Astrocyte (in vitro differentiated cells and primary cell): ENCODE measurements around the gene KMT2A. TPM values are rescaled to one million over a fixed set of nuclear protein-coding genes. Genes with fewer than 3 reads are reported as not detected.

Experiments
- DNase-seq: peaks from one replicate; pipeline ENCODE4 v3.0.0-alpha.2; 2010; ENCODE audit warnings: low read depth
- FAIRE-seq: peaks from 2 replicates; lab custom pipeline; 2011; peaks lifted over from hg19 to GRCh38; lab: Jason Lieb, UNC
- H2AFZ ChIP-seq: 2 replicates; pipeline ENCODE4 v1.6.0; 2012; ENCODE audit warnings: low read depth, low read length, inconsistent platforms
- H3K27ac ChIP-seq: 2 replicates; pipeline ENCODE4 v1.5.1; 2011; ENCODE audit warnings: low read depth, low read length, inconsistent platforms
- H3K27me3 ChIP-seq: 2 replicates; pipeline ENCODE4 v1.6.0; 2011; ENCODE audit warnings: low read length, inconsistent platforms; ENCODE audit not compliant: insufficient read depth
- H3K36me3 ChIP-seq: 2 replicates; pipeline ENCODE4 v1.5.1; 2011; ENCODE audit warnings: low read length, inconsistent platforms; ENCODE audit not compliant: insufficient read depth
- H3K4me1 ChIP-seq: 2 replicates; pipeline ENCODE4 v1.5.1; 2011; ENCODE audit warnings: low read length, inconsistent platforms; ENCODE audit not compliant: insufficient read depth
- H3K4me2 ChIP-seq: 2 replicates; pipeline ENCODE4 v1.6.0; 2012; ENCODE audit warnings: low read length, inconsistent platforms
- H3K4me3 ChIP-seq: 2 replicates; pipeline ENCODE4 v1.5.1; 2011; ENCODE audit warnings: low read depth, mild to moderate bottlenecking, low read length, inconsistent platforms; ENCODE audit not compliant: insufficient read depth
- H3K79me2 ChIP-seq: 2 replicates; pipeline ENCODE4 v1.6.0; 2012; ENCODE audit warnings: mild to moderate bottlenecking, low read length, inconsistent platforms; ENCODE audit not compliant: insufficient read depth
- H3K9ac ChIP-seq: 2 replicates; pipeline ENCODE4 v1.6.0; 2012; ENCODE audit warnings: mild to moderate bottlenecking, low read length, inconsistent platforms
- H3K9me3 ChIP-seq: 2 replicates; pipeline ENCODE4 v1.5.1; 2012; ENCODE audit warnings: low read depth, mild to moderate bottlenecking, low read length, inconsistent platforms; ENCODE audit not compliant: insufficient read depth
- H4K20me1 ChIP-seq: 2 replicates; pipeline ENCODE4 v1.6.0; 2012; ENCODE audit warnings: low read length, inconsistent platforms; ENCODE audit not compliant: insufficient read depth
- H3K27ac Mint-ChIP-seq: one replicate; pipeline ENCODE4 v1.8.0; 2021; ENCODE audit warnings: mild to moderate bottlenecking, mixed read lengths; ENCODE audit not compliant: unreplicated experiment
- H3K27me3 Mint-ChIP-seq: one replicate; pipeline ENCODE4 v1.8.0; 2021; ENCODE audit warnings: low read depth, mixed read lengths; ENCODE audit not compliant: unreplicated experiment
- H3K36me3 Mint-ChIP-seq: one replicate; pipeline ENCODE4 v1.8.0; 2021; ENCODE audit warnings: low read depth, mixed read lengths; ENCODE audit not compliant: unreplicated experiment
- H3K4me1 Mint-ChIP-seq: one replicate; pipeline ENCODE4 v1.8.0; 2021; ENCODE audit warnings: low read depth, mixed read lengths; ENCODE audit not compliant: unreplicated experiment
- H3K4me3 Mint-ChIP-seq: one replicate; pipeline ENCODE4 v1.8.0; 2021; ENCODE audit warnings: mild to moderate bottlenecking, moderate library complexity, mixed read lengths; ENCODE audit not compliant: unreplicated experiment
- H3K9me3 Mint-ChIP-seq: one replicate; pipeline ENCODE4 v1.8.0; 2021; ENCODE audit warnings: mild to moderate bottlenecking, mixed read lengths; ENCODE audit not compliant: unreplicated experiment
- CTCF ChIP-seq: IDR thresholded peaks from 2 replicates; pipeline ENCODE4 v1.5.1; 2011; ENCODE audit warnings: low read depth, mild to moderate bottlenecking, inconsistent platforms, low read length, moderate library complexity; ENCODE audit not compliant: insufficient read depth
- EZH2 ChIP-seq: IDR thresholded peaks from 2 replicates; pipeline ENCODE4 v1.6.1; 2012; ENCODE audit warnings: mild to moderate bottlenecking, low read length, inconsistent platforms; ENCODE audit not compliant: insufficient read depth
- total RNA-seq: library from RNA; stranded (reverse); gene quantifications from 2 replicates; pipeline ENCODE4 v1.2.1, GENCODE V29; 2021

The KMT2A gene
- total RNA-seq, 1 donor from 2014 or later: 60.0 TPM

- H3K4me3 Mint-ChIP-seq: no peak overlapping the region
- DNase-seq: no peak
- H3K36me3 Mint-ChIP-seq: peaks cover 17% of the 10 kb centered on the region
- H3K36me3 ChIP-seq: no peaks in the 10 kb centered on the region
- peaks cover 6% of the 10 kb centered on the region for H3K4me1 Mint-ChIP-seq
- H3K9ac ChIP-seq: no peak overlapping the region
- no peaks in the 10 kb centered on the region for H3K27me3 Mint-ChIP-seq
- H3K4me3 ChIP-seq: no peak overlapping the region
- H3K79me2 ChIP-seq: no peaks in the 10 kb centered on the region
- no peak overlapping the region for H3K4me2 ChIP-seq
- no peaks in the 10 kb centered on the region for H3K9me3 ChIP-seq
- H3K27ac ChIP-seq: no peak overlapping the region
- TF ChIP-seq EZH2: no peak
- TF ChIP-seq CTCF: no peak
- no peaks in the 10 kb centered on the region for H3K27me3 ChIP-seq
- H3K27ac Mint-ChIP-seq: no peak overlapping the region
- H4K20me1 ChIP-seq: no peaks in the 10 kb centered on the region
- H2AFZ ChIP-seq: no peak overlapping the region
- peaks cover 14% of the 10 kb centered on the region for H3K4me1 ChIP-seq
- no peaks in the 10 kb centered on the region for H3K9me3 Mint-ChIP-seq
- no peak for FAIRE-seq
These were observed 96.8 kb downstream of the KMT2A start for GRCh38 chr11:118532852-118533768.

DNA sequence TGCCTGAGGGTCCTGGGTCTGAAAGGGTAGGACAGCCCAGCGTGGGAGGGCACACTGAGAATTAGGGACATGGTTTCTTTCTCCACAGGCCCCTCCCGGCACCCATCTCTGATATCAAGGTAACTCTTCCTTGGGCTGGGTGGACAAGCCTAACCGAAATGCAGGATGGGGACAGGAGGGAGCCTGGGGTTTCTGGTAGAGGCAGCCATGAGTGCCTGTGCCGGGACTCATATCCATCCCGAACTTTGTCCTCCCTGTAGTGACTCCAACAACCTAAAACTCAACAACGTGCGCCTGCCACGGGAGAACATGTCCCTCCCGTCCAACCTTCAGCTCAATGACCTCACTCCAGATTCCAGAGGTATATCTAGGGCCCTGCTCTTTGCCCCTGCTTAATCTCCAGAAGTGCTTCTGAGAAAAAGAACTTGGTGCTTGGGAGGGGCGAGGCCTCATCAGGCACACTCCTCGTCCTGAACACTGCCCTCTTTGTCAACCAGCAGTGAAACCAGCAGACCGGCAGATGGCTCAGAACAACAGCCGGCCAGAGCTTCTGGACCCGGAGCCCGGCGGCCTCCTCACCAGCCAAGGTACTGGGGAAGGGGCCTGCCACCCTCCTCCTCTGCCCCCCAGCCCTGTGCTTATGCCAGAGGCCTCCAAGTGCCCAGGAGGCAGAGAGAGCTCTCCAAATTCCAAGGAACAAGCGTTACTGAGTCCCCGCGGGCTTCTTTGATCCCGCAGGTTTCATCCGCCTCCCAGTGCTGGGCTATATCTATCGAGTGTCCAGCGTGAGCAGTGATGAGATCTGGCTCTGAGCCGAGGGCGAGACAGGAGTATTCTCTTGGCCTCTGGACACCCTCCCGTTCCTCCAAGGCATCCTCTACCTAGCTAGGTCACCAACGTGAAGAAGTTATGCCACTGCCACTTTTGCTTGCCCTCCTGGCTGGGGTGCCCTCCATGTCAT, 97.8 kb downstream of the KMT2A start:
- H2AFZ ChIP-seq: no peak overlapping the region
- no peak for TF ChIP-seq EZH2
- TF ChIP-seq CTCF: no peak
- Mint-ChIP-seq H3K4me3 (no peak overlapping the region), H3K27ac (no peak overlapping the region), H3K27me3 (no peaks in the 10 kb centered on the region), H3K36me3 (peaks cover 17% of the 10 kb centered on the region), H3K9me3 (no peaks in the 10 kb centered on the region), H3K4me1 (peaks cover 7% of the 10 kb centered on the region)
- H3K4me2 ChIP-seq: no peak overlapping the region
- H4K20me1 ChIP-seq: no peaks in the 10 kb centered on the region
- no peak for DNase-seq
- no peaks in the 10 kb centered on the region for H3K79me2 ChIP-seq
- H3K9ac ChIP-seq: no peak overlapping the region
- H3K27ac ChIP-seq: no peak overlapping the region
- no peak for FAIRE-seq
- no peaks in the 10 kb centered on the region for H3K9me3 ChIP-seq
- peaks cover 14% of the 10 kb centered on the region for H3K4me1 ChIP-seq
- no peaks in the 10 kb centered on the region for H3K36me3 ChIP-seq
- H3K27me3 ChIP-seq: no peaks in the 10 kb centered on the region
- no peak overlapping the region for H3K4me3 ChIP-seq
